ENCODE data around the gene ARHGAP24.
"Not testable (repeated sequence)": the region's sequence is repeated elsewhere in the genome, so short reads cannot be mapped to it uniquely, and the experiment has no call there.

ARHGAP24 gene

DNA sequence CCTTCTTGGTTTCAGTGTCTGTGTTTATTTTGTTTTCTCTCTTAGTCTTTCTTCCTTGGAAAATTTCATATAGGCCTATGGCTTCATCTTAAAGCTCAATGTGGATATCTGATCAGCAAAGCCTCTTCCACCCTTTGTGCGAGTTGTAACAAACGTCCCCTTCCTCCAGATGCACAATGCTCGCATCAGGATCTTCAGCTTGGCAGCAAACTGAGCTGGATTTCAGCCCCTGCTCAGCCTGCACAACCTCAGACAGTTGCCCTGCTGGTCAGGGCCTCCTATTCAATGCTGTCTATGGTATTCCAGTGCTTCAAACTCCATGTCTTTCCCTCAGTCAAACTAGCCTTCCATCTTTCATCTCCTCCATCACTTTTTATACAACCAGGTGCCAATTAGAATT, 309.4 kb downstream of the ARHGAP24 start:
- no peak for DNase-seq

- no peak for DNase-seq
Observed at GRCh38 chr4:85784947-85785346, 310.0 kb downstream of the ARHGAP24 start.

DNA sequence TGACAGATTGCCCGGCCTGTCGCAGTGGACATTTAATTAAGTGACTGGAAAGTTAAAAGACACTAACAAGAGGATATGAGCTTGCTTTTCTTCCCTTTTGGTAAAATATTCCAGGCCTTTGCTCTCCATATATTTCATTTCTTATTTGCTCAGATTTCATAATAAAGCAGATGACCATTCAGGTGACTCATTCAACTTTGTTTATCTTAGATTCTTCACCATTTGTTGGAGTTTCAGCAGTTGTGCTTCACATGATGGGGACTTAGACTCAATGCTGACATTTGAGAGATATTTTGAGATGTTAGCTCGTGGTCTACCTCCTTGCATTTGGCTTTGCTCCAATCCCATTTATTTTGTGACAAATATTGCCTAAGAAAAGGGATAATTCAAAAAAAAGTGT, 312.2 kb downstream of the ARHGAP24 start:
- DNase-seq = no peak

GRCh38 chr4:85788604-85789003, 313.7 kb downstream of the ARHGAP24 start:
- DNase-seq = no peak

- DNase-seq = no peak
Observed at GRCh38 chr4:85789241-85789640, 314.3 kb downstream of the ARHGAP24 start.

GRCh38 chr4:85790582-85790981, 315.6 kb downstream of the ARHGAP24 start:
- DNase-seq = no peak

DNA sequence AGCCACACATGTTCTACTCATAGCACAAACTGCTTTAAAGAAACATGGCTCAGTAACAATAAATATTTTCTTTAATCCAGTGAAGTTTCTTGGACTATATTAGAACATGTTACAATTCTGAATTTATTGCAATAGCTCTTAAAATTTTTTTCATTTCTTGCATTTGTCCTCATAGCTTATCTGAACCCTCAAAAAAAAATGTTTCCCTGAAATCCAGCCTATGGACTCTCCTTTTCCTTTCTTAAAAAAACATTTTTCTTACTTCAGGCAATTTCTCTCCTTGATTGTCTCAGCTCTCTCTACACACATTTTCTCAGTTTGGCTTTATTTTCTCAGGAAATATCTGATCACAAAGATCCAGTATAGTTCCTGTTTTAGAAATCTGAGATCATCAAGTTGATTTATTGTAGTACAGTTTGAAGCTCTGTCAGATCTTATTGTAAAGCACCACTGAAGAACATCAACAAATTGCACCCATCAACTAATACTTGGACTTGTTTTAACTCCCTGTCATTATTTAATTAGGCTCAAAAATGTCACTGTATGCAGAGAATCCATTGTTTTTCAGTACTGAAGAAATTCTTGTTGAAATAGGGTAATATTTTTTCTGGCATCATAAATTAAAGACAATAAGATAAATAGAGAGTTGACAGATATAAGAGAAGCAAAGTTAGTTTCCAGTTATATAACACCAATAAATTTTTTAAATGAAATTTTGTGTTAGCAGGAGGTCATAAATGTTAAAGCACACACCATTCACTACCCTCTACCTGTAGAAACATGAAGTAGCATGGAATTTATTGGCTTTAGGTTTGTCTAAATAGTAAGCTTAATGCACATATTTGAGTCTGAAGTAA, 317.7 kb downstream of the ARHGAP24 start:
- no peak for DNase-seq

DNA sequence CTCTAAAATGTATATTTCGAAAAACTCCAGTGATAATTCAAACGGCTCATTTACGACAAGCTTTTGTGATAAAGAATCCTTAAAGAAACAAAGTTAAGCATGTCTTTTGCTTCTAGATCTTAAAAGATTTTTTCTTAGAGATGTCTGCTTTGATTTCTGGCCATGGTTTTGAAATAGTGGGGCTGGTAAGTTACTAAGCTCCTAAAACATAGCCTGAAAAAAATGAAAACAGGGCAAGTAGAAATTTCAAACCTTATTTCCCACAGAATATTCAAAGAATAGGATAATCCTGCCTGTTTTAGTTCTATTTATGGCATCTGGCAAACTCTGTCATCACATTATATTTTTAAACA, 318.3 kb downstream of the ARHGAP24 start:
- DNase-seq = no peak

GRCh38 chr4:85798012-85798770, 323.2 kb downstream of the ARHGAP24 start:
- no peak for DNase-seq

DNA sequence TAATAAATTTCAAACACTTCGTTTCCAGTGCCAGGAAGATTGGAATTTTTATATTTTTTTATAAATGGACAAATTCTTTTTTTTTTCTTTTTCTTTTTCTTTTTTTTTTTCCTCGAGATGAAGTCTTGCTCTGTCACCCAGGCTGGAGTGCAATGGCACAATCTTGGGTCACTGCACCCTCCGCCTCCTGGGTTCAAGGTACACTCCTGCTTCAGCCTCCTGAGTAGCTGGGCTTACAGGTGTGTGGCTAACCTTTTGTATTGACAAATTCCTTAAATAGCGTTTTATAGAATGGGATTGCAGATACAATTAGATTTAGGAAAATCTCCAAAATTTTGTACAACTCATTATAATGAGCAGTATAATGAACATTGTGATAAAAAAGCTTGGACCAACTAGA, 328.9 kb downstream of the ARHGAP24 start:
- no peak for DNase-seq

GRCh38 chr4:85805891-85806290, 330.9 kb downstream of the ARHGAP24 start:
- no peak for DNase-seq

- no peak for DNase-seq
Observed at GRCh38 chr4:85806334-85806733, 331.4 kb downstream of the ARHGAP24 start.

DNA sequence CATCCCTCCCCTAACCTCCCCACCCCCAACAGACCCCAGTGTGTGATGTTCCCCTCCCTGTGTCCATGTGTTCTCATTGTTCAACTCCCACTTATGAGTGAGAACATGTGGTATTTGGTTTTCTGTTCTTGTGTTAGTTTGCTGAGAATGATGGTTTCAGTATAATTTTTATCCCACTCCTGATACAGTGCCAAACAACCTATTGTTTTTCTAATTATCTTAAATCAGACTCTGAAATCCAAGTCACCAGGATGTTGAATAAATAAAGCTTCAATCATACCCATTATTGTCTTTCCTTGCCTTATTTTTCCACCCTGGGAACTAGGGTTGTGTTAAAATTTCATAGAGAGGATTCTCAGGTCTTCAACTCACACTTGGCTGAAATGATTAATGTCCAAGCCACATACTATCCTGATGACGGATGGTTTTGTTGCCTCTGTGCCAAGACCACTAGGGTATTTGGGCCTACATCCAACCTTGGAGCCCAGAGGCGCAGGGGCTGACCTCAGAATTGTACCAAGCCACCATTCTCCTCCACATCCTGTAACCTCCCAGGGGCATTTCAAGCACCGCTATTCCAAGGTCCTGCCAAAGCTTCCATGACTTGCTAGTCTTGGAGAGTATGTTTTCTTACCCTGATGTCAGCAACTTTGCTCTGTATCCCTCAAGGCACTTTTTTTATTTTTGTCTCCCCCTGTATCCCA, 332.4 kb downstream of the ARHGAP24 start:
- no peak for DNase-seq

GRCh38 chr4:85808104-85808503, 333.2 kb downstream of the ARHGAP24 start:
- no peak for DNase-seq

DNA sequence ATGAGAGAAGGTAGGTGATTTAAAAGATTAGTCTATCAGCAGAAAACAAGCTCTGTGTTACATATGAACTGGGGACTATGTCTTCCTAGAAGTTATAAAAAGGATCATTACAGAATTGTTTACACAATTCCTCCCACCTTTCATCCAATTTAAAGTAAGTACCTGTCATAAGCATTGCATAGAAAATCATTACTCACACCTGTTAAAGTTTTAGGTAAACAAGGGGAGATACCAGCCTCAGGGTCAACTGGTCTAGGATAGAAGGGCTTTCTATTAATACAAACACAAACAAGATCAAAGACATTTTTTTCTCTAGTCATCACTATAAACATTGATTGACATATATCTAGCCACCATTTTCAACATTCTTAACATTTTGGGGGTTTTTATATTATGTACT, 333.9 kb downstream of the ARHGAP24 start:
- no peak for DNase-seq

GRCh38 chr4:85812776-85813175, 337.8 kb downstream of the ARHGAP24 start:
- DNase-seq = no peak

DNA sequence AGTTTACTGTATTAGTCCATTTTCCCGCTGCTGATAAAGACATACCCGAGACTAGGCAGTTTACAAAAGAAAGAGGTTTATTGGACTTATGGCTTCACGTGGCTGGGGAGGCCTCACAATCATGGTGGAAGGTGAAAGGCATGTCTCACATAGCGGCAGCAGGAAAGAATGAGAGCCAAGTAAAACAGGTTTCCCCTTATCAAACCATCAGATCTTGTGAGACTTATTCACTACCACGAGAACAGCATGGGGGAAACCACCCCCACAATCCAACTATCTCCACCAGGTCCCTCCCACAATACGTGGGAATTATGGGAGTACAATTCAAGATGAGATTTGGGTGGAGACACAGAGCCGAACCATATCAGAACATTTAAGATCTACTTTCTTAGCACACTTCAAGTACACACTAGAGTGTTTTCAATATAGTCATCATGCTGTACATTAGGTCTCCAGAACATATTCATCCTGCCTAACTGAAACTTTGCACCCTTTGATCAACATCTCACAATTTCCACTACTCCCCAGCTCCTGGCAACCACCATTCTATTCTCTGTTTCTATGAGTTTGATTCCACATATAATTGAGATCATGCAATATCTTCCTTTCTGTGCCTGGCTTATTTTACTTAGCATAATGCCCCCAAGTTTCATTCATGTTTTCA, 341.0 kb downstream of the ARHGAP24 start:
- DNase-seq = no peak

- no peak for DNase-seq
Observed at GRCh38 chr4:85818700-85819099, 343.8 kb downstream of the ARHGAP24 start.

DNA sequence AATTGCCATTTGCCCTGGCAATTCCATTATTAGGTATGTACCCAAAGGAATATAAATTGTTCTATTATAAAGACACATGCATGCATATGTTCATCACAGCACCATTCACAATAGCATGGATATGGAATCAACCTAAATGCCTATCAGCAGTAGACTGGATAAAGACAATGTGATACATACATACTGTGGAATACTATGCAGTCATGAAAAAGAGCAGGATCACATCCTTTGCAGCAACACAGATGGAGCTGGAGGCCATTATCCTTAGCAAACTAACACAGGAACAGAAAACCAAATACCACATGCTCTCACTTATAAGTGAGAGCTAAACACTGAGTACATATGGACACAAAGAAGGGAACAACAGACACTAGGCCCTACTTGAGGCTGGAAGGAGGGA, 345.2 kb downstream of the ARHGAP24 start:
- not testable (repeated sequence) for DNase-seq

DNA sequence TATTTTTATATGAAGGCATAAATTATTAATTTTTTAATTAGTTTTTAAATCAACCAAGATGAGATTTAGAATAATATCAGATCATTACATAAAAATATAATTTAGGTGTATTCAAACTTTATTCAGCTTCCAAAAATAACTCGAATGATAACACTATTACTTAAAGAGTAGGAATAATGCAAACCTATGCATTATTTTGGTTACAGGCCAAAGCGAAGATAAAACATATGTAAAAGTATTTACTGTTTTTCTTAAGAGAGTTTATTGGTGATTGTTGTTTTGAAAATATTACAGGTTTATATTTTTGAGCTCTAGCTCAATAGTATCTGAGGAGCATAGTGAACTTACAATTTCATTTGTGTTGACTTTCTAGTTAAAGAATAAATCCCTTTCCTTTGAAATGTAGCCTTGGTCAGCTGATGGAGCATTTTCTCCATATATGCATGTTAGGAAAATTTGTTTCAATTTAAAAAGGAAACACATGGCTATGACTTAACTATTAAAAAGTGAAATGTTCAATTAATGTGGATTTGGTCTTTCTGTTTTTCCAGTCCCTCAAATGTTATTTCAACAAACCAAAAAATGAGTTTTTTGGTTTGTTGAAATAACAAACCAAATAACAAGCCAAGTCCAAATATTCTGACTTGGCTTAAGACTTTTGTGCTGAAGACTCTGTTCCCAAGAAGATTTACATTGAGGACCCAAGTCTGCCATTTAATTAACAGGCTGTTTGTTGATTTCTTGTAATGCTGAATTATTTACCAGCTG, 346.9 kb downstream of the ARHGAP24 start:
- DNase-seq = no peak

DNA sequence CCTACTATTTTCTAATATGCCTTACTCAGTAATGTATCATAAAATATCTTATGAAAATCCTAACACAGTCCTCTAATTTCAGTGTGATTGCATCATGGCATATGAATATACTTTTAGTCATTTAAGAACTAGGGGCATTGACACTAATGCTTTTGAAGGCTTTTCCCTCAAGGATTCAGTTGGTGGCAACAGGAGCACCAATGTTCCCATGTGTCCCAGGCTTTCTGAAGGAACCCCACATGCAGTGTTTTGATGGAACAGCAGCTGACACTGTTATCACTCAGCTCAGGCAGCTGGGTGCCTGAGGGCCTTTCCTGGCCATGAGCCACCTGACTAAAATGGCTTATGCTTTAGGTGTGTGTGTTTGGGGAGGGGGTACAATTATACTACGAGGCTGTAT, 348.3 kb downstream of the ARHGAP24 start:
- no peak for DNase-seq

Measured in CD4-positive, alpha-beta T cell treated with Interleukin-4 for 4 hours (primary cell).